AG04450 (cell line): Measurements from ENCODE around the gene ESR1. TPM values are rescaled to one million over a fixed set of nuclear protein-coding genes. Genes with fewer than 3 reads are reported as not detected.
"Not testable (repeated sequence)": the region's sequence is repeated elsewhere in the genome, so short reads cannot be mapped to it uniquely, and the experiment has no call there.

Experiments
- CTCF ChIA-PET: fragments of 300-600, 350-600 bp; formaldehyde crosslinking; extraction: SDS; loops from one replicate; lab custom pipeline; 2022; ENCODE audit warnings: antibody characterized with exemption, inconsistent platforms; lab: Charles Lee
- POLR2A ChIA-PET: fragments of 350-600 bp; formaldehyde crosslinking; extraction: SDS; loops from one replicate; lab custom pipeline; 2021; ENCODE audit warnings: antibody characterized with exemption, inconsistent platforms; lab: Yijun Ruan, JAX
- DNase-seq: peaks from one replicate; pipeline ENCODE4 v3.0.0-alpha.2; 2011; ENCODE audit warnings: low read depth, low spot score
- H3K27ac ChIP-seq: one replicate; pipeline ENCODE4 v1.5.1; 2012; ENCODE audit warnings: low read depth, low read length, control low read depth
- H3K27me3 ChIP-seq: one replicate; pipeline ENCODE4 v1.6.0; 2012; ENCODE audit warnings: low read length; ENCODE audit not compliant: control insufficient read depth, insufficient read depth
- H3K4me3 ChIP-seq: 2 replicates; pipeline ENCODE4 v1.5.1; 2011; ENCODE audit warnings: mild to moderate bottlenecking, low read depth, low read length, control low read depth
- H3K9me3 ChIP-seq: 2 replicates; pipeline ENCODE4 v1.5.1; 2012; ENCODE audit warnings: low read length; ENCODE audit not compliant: control insufficient read depth, insufficient read depth
- polyA plus RNA-seq: library from polyadenylated mRNA; depleted of rRNA; stranded (reverse); fragments of >200 nt; gene quantifications from 2 replicates; pipeline ENCODE4 v1.2.3, GENCODE V29; 2011
- TF ChIP-seq, protein P1 (sequence below): IDR thresholded peaks from 2 replicates; pipeline ENCODE4 v1.5.1; 2011; ENCODE audit warnings: low read depth, low read length, control low read depth, inconsistent platforms

The ESR1 gene
- polyA plus RNA-seq, 1 experiment: 0.02 TPM

DNA sequence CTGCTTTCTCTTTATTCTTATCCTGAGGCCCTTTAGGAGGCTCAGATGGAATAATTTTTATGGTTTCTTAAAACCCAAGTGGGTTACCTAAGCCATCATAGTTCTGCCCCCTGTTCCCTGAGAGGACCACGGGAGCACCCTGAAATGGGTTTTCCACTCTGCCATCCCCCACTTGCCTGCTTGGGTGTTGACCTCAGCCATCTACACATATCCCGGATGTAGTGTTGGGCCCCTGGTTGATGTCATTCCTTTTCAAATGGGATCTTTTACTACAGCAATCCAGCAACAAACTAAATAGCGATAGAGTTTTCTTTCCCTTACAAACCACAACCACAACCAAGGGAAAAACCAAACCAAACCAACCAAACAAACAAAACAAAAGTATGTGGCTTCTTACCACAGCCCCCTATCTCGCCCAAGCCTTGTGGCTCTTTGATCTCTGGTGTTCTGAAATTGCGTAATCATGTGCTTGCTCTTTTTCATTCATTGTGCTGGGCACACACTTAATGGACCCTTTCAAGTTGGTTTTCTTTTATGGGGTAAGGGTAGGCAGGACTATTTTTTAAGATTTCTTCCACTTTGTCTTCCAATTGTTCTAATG is 154.9 kb downstream of the ESR1 start:
- CTCF ChIA-PET: no interaction called here
- TF ChIP-seq, protein P1, sequence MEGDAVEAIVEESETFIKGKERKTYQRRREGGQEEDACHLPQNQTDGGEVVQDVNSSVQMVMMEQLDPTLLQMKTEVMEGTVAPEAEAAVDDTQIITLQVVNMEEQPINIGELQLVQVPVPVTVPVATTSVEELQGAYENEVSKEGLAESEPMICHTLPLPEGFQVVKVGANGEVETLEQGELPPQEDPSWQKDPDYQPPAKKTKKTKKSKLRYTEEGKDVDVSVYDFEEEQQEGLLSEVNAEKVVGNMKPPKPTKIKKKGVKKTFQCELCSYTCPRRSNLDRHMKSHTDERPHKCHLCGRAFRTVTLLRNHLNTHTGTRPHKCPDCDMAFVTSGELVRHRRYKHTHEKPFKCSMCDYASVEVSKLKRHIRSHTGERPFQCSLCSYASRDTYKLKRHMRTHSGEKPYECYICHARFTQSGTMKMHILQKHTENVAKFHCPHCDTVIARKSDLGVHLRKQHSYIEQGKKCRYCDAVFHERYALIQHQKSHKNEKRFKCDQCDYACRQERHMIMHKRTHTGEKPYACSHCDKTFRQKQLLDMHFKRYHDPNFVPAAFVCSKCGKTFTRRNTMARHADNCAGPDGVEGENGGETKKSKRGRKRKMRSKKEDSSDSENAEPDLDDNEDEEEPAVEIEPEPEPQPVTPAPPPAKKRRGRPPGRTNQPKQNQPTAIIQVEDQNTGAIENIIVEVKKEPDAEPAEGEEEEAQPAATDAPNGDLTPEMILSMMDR: no peak

DNA sequence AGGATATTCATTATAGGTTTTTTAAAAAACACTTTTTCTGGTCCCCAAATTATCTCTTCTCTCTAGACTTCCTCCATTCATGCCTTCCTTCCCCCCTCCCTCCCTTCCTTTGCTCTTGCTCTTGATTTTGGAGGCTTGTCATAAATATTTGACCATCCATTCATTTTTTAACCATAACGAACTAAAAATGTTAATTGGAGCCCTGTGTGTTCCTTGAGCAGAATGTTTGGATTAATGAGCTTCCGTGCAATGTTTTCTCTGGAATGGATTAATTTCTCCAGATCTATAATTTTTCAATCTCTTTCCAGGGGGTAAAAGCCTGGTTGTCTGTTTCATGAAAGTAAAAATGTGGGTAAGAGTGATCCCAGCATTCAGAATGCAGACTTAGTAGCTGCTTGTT is 155.5 kb downstream of the ESR1 start:
- CTCF ChIA-PET: no interaction called here

More for the DNA sequence above, 154.9 kb downstream of the ESR1 start:
- no peaks in the 10 kb centered on the region for H3K9me3 ChIP-seq
- no peaks in the 10 kb centered on the region for H3K27me3 ChIP-seq
- H3K27ac ChIP-seq: no peak overlapping the region
- no peak overlapping the region for H3K4me3 ChIP-seq
- POLR2A ChIA-PET: no interaction called here
- DNase-seq: no peak

DNA sequence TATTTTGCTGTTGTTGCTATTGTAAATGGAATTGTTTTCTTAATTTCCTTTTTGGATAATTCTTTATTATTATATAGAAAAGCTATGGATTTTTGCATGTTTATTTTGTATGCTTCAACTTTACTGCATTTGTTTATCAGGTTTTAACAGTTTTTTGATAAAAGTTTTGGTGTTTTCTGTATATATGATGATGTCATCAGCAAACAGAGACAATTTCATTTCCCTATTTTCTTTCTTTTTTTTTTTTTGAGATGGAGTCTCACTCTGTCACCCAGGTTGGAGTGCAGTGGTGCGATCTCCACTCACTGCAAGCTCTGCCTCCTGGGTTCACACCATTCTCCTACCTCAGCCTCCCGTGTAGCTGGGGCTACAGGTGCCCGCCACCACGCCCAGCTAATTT is 156.9 kb downstream of the ESR1 start:
- DNase-seq, H3K9me3 ChIP-seq, H3K27me3 ChIP-seq, CTCF ChIA-PET, POLR2A ChIA-PET, H3K4me3 ChIP-seq, H3K27ac ChIP-seq: not testable (repeated sequence)

More for the DNA sequence above, 155.5 kb downstream of the ESR1 start:
- no peak overlapping the region for H3K4me3 ChIP-seq
- no peaks in the 10 kb centered on the region for H3K9me3 ChIP-seq
- TF ChIP-seq, protein P1: no peak
- DNase-seq: no peak
- no peaks in the 10 kb centered on the region for H3K27me3 ChIP-seq
- H3K27ac ChIP-seq: no peak overlapping the region
- POLR2A ChIA-PET: no interaction called here

DNA sequence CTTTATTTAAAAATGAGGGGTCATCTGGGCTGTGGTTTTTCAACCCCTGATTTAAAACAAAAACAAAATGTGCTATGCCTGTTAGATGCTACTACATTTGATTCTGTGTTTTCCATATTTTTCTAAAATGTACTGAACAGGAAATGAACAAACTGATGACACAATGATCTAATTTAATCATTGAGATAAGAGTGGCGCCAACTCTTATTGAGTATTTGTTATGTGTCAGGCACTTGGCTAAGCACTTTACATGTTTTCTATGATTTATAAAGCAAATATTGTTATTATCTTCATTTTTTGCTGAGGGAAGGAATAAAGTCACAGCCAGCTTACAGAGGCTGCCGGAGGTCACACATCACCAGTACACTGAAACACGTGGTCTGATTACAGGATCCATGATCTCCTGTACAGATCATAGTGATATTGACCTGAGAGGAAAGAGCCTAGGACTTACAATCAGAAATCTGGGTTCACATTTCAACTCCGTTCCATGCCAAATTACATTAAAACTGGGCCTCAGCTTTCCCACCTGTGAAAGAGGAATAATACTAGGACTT is 166.7 kb downstream of the ESR1 start:
- no peak for DNase-seq
- ChIA-PET CTCF (no interaction called here), POLR2A (no interaction called here)
- H3K4me3 ChIP-seq: no peak overlapping the region
- H3K27me3 ChIP-seq: no peaks in the 10 kb centered on the region
- no peak overlapping the region for H3K27ac ChIP-seq
- H3K9me3 ChIP-seq: no peaks in the 10 kb centered on the region
- TF ChIP-seq, protein P1: no peak

DNA sequence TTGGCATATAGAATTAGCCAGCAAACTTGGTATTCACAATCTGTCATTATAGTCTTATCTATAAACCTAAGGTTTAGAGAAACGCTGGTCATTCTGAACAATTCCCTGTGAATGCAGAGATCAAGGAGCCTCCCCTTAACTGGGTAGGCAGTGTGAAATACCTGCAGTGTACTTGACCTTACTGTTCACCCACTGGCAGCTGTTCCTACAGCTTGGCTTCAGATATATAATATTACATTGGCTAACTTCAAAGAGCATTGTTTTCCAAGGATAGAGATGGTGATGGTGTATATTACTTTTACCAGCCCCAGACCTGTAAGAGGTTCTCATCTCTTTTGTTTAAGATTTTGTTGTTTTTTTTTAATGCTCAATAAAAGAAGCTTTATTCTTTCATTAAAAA is 168.3 kb downstream of the ESR1 start:
- no peak for DNase-seq
- Histone ChIP-seq H3K4me3 (no peak overlapping the region), H3K27ac (no peak overlapping the region), H3K27me3 (no peaks in the 10 kb centered on the region), H3K9me3 (no peaks in the 10 kb centered on the region)
- ChIA-PET CTCF (no interaction called here), POLR2A (no interaction called here)
- TF ChIP-seq, protein P1: no peak

DNA sequence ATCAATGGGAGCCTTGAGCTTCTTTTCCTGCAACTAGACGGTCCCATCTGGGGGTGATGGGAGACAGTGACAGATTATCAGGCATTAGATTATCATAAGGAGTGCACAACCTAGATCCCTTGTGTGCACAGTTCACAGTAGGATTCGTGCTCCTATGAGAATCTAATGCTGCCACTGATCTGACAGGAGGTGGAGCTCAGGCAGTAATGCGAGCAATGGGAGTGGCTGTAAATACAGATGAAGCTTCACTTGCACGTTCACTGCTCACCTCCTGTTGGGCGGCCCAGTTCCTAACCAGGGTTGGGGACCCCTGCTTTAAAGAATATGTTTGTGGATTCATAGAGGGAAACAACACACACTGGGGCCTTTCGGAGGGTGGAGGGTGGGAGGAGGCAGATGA is 180.7 kb downstream of the ESR1 start:
- H3K4me3 ChIP-seq, DNase-seq, H3K27ac ChIP-seq, H3K9me3 ChIP-seq, POLR2A ChIA-PET, H3K27me3 ChIP-seq: not testable (repeated sequence)
- CTCF ChIA-PET: interaction anchor here (0.8 kb wide), 1 partner anchor 223 kb away, joined by 3 read pairs; no protein-coding TSS in a partner anchor
